Activated T-cell treated with anti-CD3 and anti-CD28 coated beads for 1 hour (primary cell): ENCODE results near the gene HEPHL1.

ENCODE experiments used
- DNase-seq: peaks from one replicate; pipeline ENCODE4 v3.0.0-alpha.2; 2020; ENCODE audit warnings: low read depth

The HEPHL1 gene

DNA sequence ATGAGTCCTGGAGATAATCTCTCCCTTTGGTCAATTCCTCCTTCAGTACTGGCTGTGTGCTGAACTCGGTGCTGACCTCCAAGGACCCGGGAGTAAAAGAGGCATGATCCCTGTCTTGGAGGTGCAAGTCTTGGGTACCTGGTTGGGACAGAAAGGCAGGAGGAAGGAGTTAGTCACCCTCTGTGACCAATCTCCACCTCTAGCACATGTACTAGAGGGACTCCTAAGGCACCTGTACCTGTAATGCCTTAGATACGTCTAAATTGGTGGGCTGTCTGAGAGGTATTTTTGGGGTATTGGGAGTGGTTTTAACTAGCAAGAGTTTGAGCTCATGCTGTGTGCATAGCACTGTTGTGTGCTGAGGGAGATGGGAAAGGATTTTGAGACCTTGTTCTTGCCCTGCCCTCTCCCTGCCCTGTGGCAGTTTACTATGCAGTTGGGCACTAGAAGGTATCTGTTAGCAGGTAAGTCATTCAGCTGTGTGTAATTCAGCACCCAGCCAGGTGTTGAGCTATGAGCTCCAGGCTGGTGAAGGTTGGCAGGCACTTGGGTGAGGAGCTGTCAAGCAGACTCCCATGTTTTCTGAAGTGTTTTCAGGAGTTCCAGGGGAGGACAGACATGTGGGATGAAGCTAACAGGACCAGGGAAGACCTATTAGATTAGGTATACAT is 110.0 kb downstream of the HEPHL1 start:
- DNase-seq = no peak

DNA sequence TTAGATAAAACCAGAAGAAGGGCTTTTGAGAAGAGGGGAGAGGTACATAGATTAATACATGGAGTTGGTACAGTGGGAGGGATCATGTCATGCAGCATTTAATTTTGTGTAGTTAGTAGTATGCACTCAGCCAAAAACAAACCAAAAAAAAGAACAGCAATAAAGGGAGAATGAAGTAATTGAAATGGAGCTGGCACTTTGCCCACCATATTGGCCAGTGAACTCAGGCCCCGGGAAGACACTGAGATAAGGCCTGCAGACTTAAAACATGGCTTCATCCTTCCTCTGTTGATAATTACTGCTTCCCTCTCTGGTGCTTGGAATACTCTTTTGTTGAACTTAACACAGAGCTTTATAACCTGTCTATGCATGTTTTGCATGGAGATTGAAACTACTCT is 110.6 kb downstream of the HEPHL1 start:
- no peak for DNase-seq

DNA sequence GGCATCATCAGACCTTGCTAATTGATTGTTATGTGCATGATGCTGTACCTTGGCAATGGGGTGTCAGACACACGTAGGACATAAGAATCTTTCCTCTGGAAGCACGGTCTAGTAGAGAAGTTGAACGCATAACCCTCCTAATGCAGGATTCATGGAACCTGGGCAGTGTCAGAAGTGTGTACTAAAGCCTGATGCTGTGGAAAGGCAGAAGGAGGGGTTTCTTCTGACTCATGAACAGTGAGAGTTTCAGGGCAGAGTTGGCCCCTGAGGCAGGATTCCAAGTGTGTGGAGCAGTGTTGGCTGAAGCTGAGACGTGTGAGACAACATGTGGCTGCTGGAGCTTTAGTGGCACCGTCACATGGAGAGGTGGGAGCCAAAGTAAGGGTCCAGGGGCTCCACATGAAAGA is 111.0 kb downstream of the HEPHL1 start:
- no peak for DNase-seq

DNA sequence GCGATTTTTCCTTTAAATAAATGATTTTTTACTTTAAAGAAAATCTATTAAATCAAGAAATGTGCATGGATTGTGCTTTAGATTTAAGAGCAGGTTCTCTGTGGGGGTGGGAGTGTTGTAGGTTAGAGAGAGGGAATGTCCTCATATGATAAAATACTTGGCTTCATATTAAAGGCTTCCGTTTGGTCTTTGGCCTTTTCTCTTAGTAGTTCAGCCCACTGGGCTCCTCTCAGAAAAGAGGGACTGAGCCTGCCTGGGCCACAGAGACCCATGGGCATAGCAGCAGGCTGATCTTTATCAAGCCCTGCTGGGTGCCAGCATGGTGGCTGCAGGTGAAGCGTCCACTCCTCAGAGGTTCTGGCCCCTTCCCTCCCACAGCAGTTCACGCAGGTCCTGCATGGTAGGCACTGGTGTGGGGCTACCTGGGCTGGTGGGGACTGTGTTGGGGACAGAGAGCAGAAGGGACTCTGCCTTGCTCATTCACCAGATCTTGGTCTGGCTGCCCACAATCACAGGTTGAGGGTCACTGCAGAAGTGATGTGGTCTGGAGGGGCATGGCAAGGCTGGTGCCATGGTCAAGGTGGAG is 111.8 kb downstream of the HEPHL1 start:
- DNase-seq = no peak

DNA sequence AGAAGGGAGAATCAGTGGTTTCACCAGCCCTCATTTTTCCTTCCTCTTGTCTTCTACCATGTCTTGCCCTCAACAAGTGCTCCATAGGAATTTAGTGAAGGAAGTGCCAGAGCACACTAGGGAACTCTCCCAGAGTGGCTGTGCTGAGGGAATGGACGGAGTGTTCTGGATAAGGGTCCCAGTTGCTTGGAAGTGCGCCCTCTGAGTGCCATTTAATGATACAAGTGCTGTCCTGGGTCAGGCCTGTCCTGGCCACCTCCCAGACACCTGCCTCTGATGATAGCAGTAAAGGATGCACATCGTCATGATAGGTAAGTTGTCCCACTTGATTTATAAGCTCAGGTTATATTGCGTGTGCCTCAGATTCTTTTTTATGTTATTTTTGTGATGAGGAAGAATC is 112.6 kb downstream of the HEPHL1 start:
- DNase-seq = no peak

DNA sequence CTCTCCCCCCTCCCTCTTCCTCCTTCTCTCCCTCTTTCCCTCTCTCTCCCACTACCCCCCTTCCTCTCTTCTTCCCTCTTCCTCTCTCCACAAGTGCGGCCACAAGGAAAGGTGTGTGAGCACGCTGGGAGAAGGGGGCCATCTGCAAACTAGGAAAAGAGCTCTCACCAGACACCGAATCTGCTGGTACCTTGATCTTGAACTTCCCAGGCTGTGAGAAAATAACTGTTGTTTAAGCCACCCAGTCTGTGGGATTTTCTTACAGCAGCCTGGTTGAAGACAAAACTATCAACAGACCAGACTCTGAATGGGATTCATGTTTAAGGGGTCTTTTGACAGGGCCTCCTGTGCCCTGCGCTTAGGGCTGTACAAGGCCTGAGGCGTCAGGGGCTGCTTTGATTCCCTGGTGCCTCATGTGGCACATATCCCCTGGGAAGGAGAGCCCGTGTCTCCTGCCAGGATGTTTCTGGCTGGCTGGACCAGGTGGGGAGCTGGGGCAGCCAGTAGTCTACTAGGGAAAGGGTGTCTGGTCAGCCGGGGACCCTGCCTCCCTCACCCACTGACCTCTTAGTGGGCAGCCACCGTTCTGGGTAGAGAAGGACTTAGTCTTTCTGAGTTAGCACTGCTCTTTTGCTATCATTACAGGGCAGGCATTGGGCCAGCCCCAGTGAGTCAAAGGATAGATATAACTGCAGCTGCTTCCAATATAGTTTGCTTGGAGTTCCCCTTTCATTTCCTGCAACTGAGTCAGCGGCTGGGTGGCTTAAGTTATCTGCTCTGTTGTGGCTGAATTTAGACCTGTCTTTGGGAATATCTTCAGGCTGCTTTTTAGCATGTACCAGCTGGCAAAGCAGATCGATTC is 113.7 kb downstream of the HEPHL1 start:
- no peak for DNase-seq

DNA sequence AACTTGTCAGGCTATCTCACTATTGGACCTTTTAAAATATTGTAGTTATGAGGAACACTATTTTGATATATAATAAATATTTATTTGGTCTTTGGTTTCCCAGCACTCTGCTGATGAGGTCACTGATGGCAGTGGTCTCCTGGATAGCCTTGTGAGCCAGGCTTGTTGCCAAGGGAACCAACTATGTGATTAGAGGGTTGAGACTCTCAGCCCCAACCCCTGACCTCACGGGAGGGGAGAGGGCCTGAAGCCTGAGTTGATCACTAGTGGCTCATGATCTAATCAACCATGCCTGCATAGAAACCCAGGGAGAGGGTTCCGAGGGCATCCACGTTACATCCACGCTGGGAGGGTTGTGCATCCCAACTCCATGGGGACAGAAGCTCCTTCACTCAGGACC is 118.3 kb downstream of the HEPHL1 start:
- no peak for DNase-seq

DNA sequence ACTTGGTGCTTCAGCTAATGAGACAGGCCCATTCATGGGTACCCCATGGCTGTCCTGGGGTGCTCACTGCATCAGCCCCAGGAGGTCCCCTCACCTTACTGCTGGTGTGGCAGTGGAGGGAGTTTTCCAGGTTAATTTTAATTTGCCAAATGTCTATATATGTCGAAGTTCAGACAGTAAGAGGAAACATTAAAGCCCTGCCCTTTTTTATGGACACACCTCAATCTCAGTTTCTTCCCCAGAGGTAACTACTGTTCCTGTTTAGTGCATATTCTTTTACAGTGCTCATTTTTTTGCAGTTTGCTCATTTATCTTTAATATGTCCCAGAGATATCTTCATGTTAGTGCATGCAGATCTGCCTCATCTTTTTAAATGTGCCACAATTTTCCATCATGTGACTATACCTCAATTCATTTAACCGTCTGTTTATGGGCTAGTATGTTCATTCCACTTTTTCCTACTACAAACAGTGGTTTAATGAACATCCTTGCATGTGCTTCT is 119.1 kb downstream of the HEPHL1 start:
- DNase-seq = no peak

DNA sequence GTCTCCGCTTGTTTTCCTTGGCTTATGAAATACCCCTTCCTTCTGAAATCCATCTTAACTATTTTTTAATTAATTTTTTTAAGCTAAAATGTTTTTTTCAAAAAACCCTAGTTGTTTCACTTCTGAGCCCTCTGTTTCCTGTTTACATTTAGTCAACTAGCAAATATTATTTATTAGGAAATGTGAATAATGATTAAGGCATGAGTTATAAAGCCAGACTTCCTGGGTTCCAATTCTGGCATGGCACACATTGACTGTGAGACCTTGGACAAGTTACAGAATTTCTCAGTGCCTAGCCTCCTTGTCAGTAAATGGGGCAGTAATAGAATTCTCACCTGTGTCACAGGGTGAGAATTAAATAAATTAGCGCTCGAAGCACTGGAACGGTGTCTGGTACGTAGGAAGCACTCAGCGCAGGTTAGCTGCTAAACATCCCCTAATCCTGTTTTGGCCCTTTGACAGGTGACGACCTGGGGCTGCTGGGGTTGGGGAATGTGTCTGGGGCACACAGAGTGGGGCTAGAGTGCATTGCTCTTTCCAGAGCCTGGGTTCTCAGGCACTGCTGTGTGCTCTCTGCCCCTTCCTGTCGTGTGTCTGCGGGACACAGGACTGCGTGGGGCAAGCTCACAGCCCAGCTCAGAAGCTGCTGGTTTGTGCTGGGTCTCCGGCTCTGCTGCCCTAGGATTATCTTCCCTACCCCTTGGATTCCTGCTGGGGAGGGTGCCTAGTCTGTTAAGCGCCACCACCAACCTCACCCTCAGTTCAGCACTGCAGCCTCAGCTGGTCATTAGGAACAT is 120.6 kb downstream of the HEPHL1 start:
- DNase-seq = no peak

DNA sequence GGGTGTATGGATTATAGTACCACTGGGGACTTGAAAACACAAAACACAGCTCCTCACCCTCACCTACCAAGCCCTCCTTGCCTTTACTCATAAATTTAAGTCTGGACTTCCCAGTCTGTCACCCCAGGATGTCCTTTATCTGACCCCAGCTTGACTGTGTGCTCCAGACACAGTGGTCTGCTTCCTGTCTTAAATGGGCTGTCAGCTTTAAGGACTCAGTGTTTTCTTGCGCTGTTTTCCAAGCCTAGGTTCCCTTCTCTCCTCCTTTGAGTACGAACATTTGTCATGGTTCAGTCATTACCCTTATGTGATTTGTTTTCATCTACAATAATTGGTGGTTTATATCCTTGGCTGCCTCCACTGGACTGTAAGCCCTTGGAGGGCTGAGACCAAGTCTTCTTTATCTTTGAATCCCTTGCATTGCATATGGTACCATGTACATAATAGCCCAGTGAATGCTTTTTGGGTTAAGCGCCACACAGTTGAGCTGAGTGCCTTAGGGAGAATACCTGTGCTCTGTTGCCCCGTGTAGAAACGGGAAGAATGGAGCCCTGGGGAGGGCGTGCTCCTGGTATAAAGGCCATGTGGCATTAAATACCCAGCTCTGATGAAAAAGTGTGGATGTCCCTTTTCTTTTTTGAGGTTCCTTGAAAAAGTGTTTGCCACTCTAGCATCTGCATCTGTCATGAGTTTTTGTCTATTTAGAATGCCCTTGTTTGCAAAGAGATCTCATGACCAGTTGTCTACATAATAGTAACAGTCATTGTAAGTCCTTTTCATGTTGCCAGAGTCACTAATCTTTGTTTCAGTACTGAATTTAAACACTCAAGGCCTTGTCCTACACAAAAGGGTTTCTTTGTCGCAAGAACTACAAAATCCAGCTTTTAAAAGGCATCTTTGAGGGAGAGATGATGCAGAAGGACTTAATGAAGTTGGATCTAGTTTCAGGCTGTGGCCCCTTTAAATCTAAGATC is 121.4 kb downstream of the HEPHL1 start:
- no peak for DNase-seq

DNA sequence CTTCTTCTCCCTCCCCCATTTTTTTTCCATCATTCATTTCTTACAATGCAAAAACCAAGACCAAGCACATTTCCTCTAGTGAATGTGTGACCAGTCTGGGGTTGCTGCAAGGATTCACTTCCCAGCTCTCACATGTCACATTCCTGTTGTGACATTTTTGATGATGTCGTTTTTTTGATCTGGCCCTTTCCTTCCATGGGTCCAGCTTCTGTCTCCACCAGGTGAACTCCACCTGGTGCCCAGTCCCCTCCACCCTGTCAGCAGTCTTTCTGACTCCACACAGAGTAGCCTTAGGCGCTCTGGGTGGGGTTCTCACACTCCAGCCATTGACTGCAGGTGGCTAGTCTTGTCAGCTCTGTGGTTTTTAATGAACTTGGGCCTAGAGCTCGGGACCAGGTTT is 123.1 kb downstream of the HEPHL1 start:
- no peak for DNase-seq

DNA sequence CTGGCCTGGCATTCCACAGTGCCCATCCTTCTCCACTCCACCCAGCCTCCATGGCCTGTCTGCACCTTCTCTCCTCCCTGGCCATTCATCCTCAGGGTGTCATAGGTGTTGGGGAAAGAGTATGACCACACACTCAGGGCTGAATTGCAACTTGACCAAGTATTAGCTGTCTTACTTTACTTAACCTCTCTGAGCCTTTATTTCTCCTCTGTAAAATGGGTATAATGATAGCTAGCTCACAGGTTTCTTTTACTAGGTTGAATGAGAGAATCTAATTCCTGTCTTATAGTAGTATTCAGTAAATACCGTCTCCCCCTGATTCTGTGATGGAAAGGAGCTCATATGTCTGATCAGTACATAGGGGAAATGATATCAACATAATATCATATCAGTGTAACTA is 123.5 kb downstream of the HEPHL1 start:
- no peak for DNase-seq

DNA sequence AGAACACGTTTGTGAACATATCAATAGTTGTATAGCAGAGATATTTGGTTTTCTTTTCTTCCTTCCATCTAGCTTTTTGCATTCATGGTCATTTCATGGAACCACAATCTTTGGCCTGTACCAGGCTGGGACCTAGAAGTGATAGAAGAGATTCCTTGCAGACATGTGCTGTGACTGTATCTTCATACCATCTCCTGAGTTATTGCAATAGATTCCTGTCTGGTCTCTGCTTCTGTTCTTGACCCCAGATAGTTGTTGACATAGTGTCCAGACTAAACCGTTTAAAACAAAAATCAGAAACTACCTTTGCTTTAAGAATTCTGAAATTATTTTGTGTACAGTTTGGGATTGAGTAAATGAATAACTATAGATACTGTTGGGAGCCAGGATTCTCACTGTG is 124.3 kb downstream of the HEPHL1 start:
- DNase-seq = no peak

DNA sequence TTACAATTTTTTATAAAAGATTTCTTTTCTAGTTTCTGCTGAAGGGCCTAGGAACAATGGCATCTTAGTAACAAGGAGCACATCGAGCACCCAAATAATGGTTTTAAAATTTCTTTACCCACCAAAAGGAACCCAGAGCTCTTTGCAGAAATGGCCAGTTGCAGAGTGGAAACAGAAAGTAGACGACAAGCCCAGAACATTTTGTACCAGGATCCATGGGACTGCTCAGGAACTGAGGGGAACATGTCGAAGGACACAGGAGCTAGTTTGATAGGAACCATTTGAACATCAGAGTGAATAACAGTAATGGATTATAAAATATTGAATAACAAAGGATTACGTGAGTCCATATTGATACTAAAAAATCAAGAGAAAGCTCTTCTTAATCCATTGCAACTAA is 124.8 kb downstream of the HEPHL1 start:
- DNase-seq = no peak

DNA sequence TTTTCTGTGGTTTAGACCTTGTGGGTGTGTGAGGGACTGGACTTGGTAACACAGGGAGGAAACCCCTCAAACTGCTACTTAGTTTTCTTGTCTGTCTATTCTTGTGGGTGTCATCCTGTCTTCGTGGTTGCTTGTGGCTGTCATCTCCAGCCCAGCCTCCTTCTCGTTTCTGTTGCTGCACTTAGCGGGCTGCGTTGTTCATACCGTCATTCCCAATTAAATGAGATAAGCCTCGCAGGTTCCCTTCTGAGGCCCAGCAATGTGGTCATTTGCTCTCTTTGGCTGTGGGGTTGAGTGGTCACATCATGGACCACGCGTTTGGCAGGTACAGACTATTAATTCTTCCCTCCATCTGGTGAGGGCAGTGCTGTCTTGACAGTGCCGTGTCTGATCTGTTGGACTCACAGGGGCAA is 126.3 kb downstream of the HEPHL1 start:
- DNase-seq = no peak

DNA sequence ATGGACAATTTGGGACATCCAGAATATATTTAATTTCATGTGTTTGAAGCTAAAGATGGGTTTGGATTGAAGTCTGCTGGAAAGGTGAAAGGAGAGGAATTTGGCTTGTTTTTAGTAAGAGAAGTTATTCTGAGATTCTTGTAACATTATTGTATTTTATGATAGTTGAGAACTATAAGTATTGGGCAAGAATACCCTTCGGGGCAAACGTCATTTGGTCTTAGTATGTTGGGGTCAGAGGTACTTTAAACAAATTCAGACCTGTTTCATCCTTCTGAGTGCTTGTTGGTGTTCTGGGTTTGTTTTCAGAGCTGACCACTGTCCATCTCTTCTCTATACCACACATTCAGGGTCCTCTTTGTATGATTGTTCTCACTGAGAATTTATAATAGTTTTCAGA is 127.0 kb downstream of the HEPHL1 start:
- no peak for DNase-seq

DNA sequence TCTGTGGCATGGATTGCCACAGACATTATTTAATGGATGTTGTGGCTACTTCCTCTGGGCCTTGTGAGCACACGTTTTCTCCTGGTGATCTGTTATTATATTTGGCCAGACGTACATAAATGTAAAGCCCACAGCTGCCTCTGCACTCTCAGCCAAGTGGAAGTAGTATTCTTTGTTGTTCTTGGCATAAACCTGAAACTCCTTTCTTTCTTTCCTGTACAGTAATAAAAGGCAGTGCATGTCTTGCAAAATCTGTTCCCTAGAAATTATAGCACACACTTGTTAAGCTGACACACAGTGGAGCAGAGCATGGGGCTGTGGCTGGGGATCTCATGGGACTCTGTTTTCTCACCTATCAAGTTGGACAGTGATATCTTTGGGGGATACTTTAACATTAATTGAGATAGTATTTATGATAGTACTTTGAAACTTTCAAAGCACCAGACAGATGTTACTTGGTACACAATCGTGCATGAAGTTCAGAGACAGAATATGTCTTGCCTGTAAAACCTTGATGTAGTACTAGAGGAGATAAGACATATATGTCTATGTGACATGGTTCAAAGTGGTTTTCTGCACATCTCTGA is 128.4 kb downstream of the HEPHL1 start:
- DNase-seq = no peak

DNA sequence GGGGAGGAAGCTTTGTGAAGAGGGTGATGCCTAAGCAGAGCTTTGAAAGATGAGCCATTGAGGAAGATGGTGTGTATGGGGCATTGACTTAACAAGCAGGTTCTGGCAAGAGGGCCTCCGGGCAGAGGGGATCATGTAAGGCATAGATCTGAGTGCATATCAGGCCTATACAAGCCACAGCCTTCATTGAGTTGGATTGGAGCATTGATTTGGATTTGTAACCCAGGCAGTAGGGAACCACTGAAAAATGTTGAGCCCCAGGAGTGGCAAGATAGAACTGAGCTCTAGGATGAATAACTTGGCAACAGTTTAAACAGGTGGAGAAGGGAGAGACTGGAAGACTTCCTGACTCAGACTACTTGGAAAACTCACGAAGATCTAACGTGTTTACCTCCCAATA is 128.9 kb downstream of the HEPHL1 start:
- no peak for DNase-seq

DNA sequence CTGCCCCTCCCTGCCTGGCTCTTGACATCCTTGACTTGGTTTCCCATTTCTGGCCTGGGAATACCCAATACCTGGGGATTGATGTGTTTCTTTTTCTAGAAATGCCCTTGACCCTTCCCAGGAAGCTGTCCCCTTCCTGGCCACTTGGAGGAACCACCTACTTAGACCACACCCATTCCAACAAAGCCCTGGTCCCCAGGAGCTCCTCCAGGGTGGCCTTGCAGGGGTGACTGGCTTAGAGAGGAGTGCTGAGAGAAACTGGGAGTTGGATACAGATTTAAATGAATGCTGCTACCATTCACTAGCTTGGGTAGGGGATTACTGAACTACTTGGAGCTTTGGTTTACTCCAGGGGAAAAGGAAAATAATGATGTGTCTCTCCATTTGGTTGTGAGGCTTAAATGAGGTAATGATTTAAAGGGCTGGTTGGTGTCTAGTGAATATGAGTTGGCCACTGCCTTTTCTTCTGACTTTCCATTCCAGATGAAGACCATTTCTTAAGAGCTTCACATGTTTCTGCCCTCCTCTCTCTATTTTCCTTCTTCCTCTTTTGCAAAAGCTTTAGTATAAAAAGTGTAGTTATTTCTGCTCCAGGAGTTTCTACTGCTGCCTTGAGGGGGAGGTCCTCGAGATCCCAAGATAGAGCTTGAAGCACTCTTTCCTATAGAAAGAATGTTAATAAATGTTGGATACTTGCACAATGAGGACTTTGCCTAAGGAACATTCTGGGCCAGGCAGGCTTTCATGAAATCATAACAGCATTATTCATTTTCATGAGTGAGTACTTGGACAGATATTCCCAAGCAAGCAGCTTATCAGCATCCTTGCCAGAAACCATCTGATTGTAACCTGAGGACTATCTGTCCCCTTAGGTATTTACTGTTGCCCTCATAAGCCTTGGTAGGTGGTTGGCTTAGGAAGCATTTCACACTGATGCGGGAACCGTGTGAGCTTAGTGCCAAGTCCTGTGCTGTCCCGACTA is 129.8 kb downstream of the HEPHL1 start:
- no peak for DNase-seq
